Testis (tissue), 2 donors: ENCODE measurements around the gene GCC1.

Source experiments
- POLR2A ChIP-seq: fragments of 450-650 bp; IDR thresholded peaks from one replicate; pipeline ENCODE4 v1.6.1; 2017; ENCODE audit warnings: antibody characterized with exemption, mild to moderate bottlenecking, moderate library complexity
- TF ChIP-seq, protein P1 (sequence below), 3 experiments: fragments of 450-650 bp in 2 of 3; fragments of 200-600 bp in 1 of 3; sonication (generic) in 1 of 3; IDR thresholded peaks; one replicate each; pipeline ENCODE4 v1.5.1; 2016 to 2019; ENCODE audit warnings: antibody characterized with exemption in 3 of 3, mild to moderate bottlenecking in 2 of 3, moderate library complexity in 1 of 3

GRCh38 chr7:127581716-127582115 lies 3.7 kb downstream of the GCC1 start:
- no peak for TF ChIP-seq POLR2A
- TF ChIP-seq, protein P1, sequence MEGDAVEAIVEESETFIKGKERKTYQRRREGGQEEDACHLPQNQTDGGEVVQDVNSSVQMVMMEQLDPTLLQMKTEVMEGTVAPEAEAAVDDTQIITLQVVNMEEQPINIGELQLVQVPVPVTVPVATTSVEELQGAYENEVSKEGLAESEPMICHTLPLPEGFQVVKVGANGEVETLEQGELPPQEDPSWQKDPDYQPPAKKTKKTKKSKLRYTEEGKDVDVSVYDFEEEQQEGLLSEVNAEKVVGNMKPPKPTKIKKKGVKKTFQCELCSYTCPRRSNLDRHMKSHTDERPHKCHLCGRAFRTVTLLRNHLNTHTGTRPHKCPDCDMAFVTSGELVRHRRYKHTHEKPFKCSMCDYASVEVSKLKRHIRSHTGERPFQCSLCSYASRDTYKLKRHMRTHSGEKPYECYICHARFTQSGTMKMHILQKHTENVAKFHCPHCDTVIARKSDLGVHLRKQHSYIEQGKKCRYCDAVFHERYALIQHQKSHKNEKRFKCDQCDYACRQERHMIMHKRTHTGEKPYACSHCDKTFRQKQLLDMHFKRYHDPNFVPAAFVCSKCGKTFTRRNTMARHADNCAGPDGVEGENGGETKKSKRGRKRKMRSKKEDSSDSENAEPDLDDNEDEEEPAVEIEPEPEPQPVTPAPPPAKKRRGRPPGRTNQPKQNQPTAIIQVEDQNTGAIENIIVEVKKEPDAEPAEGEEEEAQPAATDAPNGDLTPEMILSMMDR (IDR thresholded peaks at IDR 0.05): no peak
